Activated T-helper 17 cell treated with anti-CD3 and anti-CD28 coated beads, Interleukin-2, amount 50 U/mL, for 72 hours (primary cell): ENCODE measurements around the gene FOXQ1. TPM values are rescaled to one million over a fixed set of nuclear protein-coding genes. Genes with fewer than 3 reads are reported as not detected.
"Not testable (repeated sequence)": the region's sequence is repeated elsewhere in the genome, so short reads cannot be mapped to it uniquely, and the experiment has no call there.

Experiments
- ATAC-seq: fragments of 150-1000 bp; cut with Tn5 transposase; replicated peaks from 2 replicates; pipeline ENCODE4 v1.10.0; 2021; ENCODE audit warnings: mild to moderate bottlenecking, moderate library complexity
- H3K27ac Mint-ChIP-seq: one replicate; pipeline ENCODE4 v1.8.0; 2022; ENCODE audit warnings: mixed read lengths
- H3K27me3 Mint-ChIP-seq: one replicate; pipeline ENCODE4 v1.8.0; 2022; ENCODE audit warnings: mixed read lengths
- H3K36me3 Mint-ChIP-seq: one replicate; pipeline ENCODE4 v1.8.0; 2022; ENCODE audit warnings: low read depth, mild to moderate bottlenecking, mixed read lengths
- H3K4me1 Mint-ChIP-seq: one replicate; pipeline ENCODE4 v1.8.0; 2022; ENCODE audit warnings: mixed read lengths
- H3K4me3 Mint-ChIP-seq: one replicate; pipeline ENCODE4 v1.8.0; 2022; ENCODE audit warnings: mild to moderate bottlenecking, mixed read lengths
- H3K9me3 Mint-ChIP-seq: one replicate; pipeline ENCODE4 v1.8.0; 2022; ENCODE audit warnings: mixed read lengths
- total RNA-seq, 2 donors: library from RNA; stranded (reverse); gene quantifications; one replicate each; pipeline ENCODE4 v1.2.3, GENCODE V29; 2022

Gene FOXQ1
- total RNA-seq, 2 donors from 2014 or later = not detected

- peaks cover 71% of the 10 kb centered on the region for H3K27me3 Mint-ChIP-seq
- H3K9me3 Mint-ChIP-seq = no peaks in the 10 kb centered on the region
- H3K36me3 Mint-ChIP-seq = peaks cover 6% of the 10 kb centered on the region
- H3K27ac Mint-ChIP-seq = no peak overlapping the region
- H3K4me3 Mint-ChIP-seq = peak overlapping the region; percentile 69
- peaks cover 10% of the 10 kb centered on the region for H3K4me1 Mint-ChIP-seq
- ATAC-seq = no peak
These were observed 1.1 kb upstream of the FOXQ1 start for GRCh38 chr6:1310628-1311399.

DNA sequence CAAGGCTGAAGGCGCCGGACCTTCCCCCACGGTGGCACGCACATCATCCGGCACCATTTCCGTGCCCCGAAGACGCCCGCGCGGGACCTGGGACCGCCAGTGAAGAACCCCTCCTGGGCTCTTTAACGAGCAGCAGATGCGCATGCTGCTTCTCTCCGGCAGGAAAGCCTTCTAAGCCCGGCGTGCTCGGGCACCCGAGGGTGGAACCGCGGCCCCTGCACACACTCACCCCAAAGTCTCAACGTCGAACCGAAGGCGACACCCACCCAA, 240 bp downstream of the FOXQ1 start:
- Mint-ChIP-seq H3K4me3 (peak overlapping the region; percentile 45), H3K36me3 (peaks cover 6% of the 10 kb centered on the region), H3K27ac (no peak overlapping the region), H3K4me1 (peaks cover 13% of the 10 kb centered on the region), H3K9me3 (no peaks in the 10 kb centered on the region), H3K27me3 (peaks cover 67% of the 10 kb centered on the region)
- no peak for ATAC-seq

GRCh38 chr6:1312473-1313367, 822 bp downstream of the FOXQ1 start:
- H3K27me3 Mint-ChIP-seq = peaks cover 63% of the 10 kb centered on the region
- no peak overlapping the region for H3K27ac Mint-ChIP-seq
- H3K9me3 Mint-ChIP-seq = no peaks in the 10 kb centered on the region
- H3K4me3 Mint-ChIP-seq = peak overlapping the region; percentile 45
- peaks cover 6% of the 10 kb centered on the region for H3K36me3 Mint-ChIP-seq
- no peak for ATAC-seq
- peaks cover 13% of the 10 kb centered on the region for H3K4me1 Mint-ChIP-seq

DNA sequence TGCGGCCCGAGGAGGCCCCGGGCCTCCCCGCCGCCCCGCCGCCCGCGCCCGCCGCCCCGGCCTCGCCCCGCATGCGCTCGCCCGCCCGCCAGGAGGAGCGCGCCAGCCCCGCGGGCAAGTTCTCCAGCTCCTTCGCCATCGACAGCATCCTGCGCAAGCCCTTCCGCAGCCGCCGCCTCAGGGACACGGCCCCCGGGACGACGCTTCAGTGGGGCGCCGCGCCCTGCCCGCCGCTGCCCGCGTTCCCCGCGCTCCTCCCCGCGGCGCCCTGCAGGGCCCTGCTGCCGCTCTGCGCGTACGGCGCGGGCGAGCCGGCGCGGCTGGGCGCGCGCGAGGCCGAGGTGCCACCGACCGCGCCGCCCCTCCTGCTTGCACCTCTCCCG, 1.5 kb downstream of the FOXQ1 start:
- no peak overlapping the region for H3K27ac Mint-ChIP-seq
- peaks cover 13% of the 10 kb centered on the region for H3K4me1 Mint-ChIP-seq
- peaks cover 61% of the 10 kb centered on the region for H3K27me3 Mint-ChIP-seq
- no peak for ATAC-seq
- peaks cover 6% of the 10 kb centered on the region for H3K36me3 Mint-ChIP-seq
- H3K9me3 Mint-ChIP-seq = no peaks in the 10 kb centered on the region
- H3K4me3 Mint-ChIP-seq = no peak overlapping the region

- Mint-ChIP-seq H3K4me1 (peaks cover 13% of the 10 kb centered on the region), H3K27ac (no peak overlapping the region), H3K9me3 (no peaks in the 10 kb centered on the region), H3K27me3 (peaks cover 56% of the 10 kb centered on the region), H3K4me3 (peak overlapping the region; percentile 47), H3K36me3 (peaks cover 6% of the 10 kb centered on the region)
- peak; percentile 63 for ATAC-seq
These were observed 2.0 kb downstream of the FOXQ1 start for GRCh38 chr6:1313767-1314503.

GRCh38 chr6:1314617-1315016, 2.7 kb downstream of the FOXQ1 start:
- Mint-ChIP-seq H3K27me3 (peaks cover 49% of the 10 kb centered on the region), H3K36me3 (peaks cover 6% of the 10 kb centered on the region), H3K9me3 (no peaks in the 10 kb centered on the region), H3K4me1 (peaks cover 13% of the 10 kb centered on the region), H3K27ac (no peak overlapping the region), H3K4me3 (no peak overlapping the region)
- ATAC-seq = no peak

GRCh38 chr6:1315201-1315559, 3.3 kb downstream of the FOXQ1 start:
- peaks cover 44% of the 10 kb centered on the region for H3K27me3 Mint-ChIP-seq
- peak overlapping the region; percentile 22 for H3K4me3 Mint-ChIP-seq

DNA sequence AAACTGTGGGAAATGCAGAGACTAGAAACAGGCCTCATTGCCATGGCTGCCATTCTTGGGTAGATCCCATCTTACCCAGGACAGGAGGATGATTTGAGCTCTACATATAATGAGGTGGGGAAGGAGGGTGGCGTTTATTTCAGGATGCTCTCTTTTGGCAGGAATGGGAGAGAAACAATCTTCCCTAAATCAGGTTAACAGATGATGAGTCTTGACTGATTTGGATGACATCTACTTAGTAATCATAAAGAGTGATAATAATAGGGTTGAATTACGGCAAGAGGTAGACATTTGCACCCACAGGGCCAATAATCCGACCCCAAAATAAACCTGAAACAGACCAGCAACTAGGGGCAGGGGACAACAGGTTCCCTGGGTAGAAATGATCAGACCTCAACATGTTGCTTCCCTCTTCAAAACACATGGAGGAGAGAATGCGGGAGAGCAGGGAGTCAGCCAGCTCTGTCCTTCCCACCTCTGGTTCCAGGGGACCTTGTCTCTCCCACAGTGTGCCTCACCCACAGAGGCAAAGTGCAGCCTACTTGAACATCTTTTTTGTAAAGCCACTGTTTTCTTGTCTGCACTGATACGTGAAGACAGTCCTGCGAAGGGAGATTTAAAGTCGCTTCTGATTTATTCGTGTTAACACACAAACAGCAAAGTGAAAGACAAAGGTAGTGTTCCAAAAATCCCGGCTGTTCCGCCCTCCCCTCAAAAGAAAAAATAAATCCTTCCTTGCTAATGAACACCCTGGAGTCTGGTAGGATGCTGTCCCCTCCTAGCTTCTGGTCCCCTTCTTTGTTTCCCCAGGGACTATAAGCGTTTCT, 3.9 kb downstream of the FOXQ1 start:
- Mint-ChIP-seq H3K27ac (no peak overlapping the region), H3K9me3 (no peaks in the 10 kb centered on the region), H3K4me1 (peaks cover 13% of the 10 kb centered on the region), H3K27me3 (peaks cover 38% of the 10 kb centered on the region), H3K4me3 (peak overlapping the region; percentile 22), H3K36me3 (peaks cover 6% of the 10 kb centered on the region)
- ATAC-seq = no peak

More at GRCh38 chr6:1315201-1315559, 3.3 kb downstream of the FOXQ1 start:
- no peak overlapping the region for H3K27ac Mint-ChIP-seq
- no peak for ATAC-seq
- H3K36me3 Mint-ChIP-seq = peaks cover 6% of the 10 kb centered on the region
- no peaks in the 10 kb centered on the region for H3K9me3 Mint-ChIP-seq
- H3K4me1 Mint-ChIP-seq = peaks cover 13% of the 10 kb centered on the region

GRCh38 chr6:1316489-1316971, 4.6 kb downstream of the FOXQ1 start:
- Mint-ChIP-seq H3K4me3 (peak overlapping the region; percentile 22), H3K27me3 (peaks cover 32% of the 10 kb centered on the region), H3K36me3 (peaks cover 6% of the 10 kb centered on the region), H3K9me3 (no peaks in the 10 kb centered on the region), H3K4me1 (peaks cover 9% of the 10 kb centered on the region), H3K27ac (no peak overlapping the region)
- ATAC-seq = no peak

- H3K9me3 Mint-ChIP-seq = no peaks in the 10 kb centered on the region
- H3K27me3 Mint-ChIP-seq = peaks cover 35% of the 10 kb centered on the region
- ATAC-seq = no peak
- H3K4me1 Mint-ChIP-seq = peaks cover 9% of the 10 kb centered on the region
- H3K4me3 Mint-ChIP-seq = peak overlapping the region; percentile 41
- H3K36me3 Mint-ChIP-seq = peaks cover 6% of the 10 kb centered on the region
- H3K27ac Mint-ChIP-seq = no peak overlapping the region
These were observed 5.5 kb downstream of the FOXQ1 start for GRCh38 chr6:1317302-1317815.

- H3K27me3 Mint-ChIP-seq = peaks cover 35% of the 10 kb centered on the region
- H3K9me3 Mint-ChIP-seq = no peaks in the 10 kb centered on the region
- H3K4me1 Mint-ChIP-seq = peaks cover 9% of the 10 kb centered on the region
- H3K36me3 Mint-ChIP-seq = peaks cover 6% of the 10 kb centered on the region
- no peak overlapping the region for H3K27ac Mint-ChIP-seq
- no peak for ATAC-seq
- H3K4me3 Mint-ChIP-seq = peak overlapping the region; percentile 41
These were observed 6.1 kb downstream of the FOXQ1 start for GRCh38 chr6:1318036-1318435.

- not testable (repeated sequence) for H3K4me1 Mint-ChIP-seq, H3K9me3 Mint-ChIP-seq, H3K36me3 Mint-ChIP-seq, H3K27ac Mint-ChIP-seq, ATAC-seq, H3K4me3 Mint-ChIP-seq
- peaks cover 35% of the 10 kb centered on the region for H3K27me3 Mint-ChIP-seq
These were observed 6.7 kb downstream of the FOXQ1 start for GRCh38 chr6:1318584-1318983.

DNA sequence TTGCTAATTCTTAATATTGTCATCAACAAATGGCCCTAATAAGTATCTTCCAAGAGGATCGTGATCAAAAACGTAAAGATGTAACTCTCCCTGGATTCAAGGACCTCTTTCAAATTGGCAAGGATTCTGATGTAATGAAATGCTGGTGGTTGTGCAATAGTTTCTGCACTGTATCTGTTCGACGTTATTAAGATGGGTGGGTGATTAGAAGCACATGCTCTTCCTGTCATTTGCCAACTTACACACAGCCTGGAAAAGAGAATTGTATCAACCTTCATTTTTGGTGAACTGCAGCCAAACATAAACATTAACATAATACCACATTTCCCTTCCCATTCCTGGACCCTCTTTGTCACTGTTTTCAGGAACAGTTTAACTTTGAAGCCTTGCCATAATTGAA, 9.8 kb downstream of the FOXQ1 start:
- H3K27ac Mint-ChIP-seq = no peak overlapping the region
- H3K27me3 Mint-ChIP-seq = peaks cover 35% of the 10 kb centered on the region
- no peak overlapping the region for H3K4me3 Mint-ChIP-seq
- H3K9me3 Mint-ChIP-seq = no peaks in the 10 kb centered on the region
- no peaks in the 10 kb centered on the region for H3K4me1 Mint-ChIP-seq
- ATAC-seq = no peak
- no peaks in the 10 kb centered on the region for H3K36me3 Mint-ChIP-seq

DNA sequence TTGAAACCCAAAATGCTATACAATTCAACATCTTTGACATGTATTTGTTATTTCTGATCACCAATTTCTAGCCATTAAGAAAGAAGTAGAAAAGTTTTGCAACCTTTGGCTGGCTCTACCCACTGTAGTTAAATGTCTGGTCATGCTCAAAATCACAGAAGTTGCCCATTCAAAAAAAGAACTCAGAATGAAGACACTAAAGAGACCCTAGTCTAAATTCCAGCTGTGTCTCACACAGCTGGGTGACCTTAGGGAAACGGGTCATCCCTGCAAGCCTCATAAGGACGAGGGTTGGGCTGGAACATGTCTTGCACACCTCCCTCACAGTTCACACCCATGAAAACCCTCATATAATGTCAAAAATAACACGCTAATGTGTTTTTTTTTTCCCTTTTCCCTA, 10.3 kb downstream of the FOXQ1 start:
- no peak for ATAC-seq
- Mint-ChIP-seq H3K9me3 (no peaks in the 10 kb centered on the region), H3K36me3 (no peaks in the 10 kb centered on the region), H3K27ac (no peak overlapping the region), H3K4me3 (no peak overlapping the region), H3K4me1 (no peaks in the 10 kb centered on the region), H3K27me3 (peaks cover 37% of the 10 kb centered on the region)
